WERI-Rb-1 (cell line): ENCODE measurements around the gene IL5.

Source experiments
- DNase-seq: peaks from one replicate; pipeline ENCODE4 v3.0.0-alpha.2; 2020
- H3K27ac ChIP-seq: fragments of 250-450 bp; sonication (Bioruptor Pico); 2 replicates; pipeline ENCODE4 v1.5.1; 2020; ENCODE audit warnings: mild to moderate bottlenecking, moderate library complexity
- H3K27me3 ChIP-seq: fragments of 250-450 bp; sonication (Bioruptor Pico); 2 replicates; pipeline ENCODE4 v1.5.1; 2021; ENCODE audit warnings: mild to moderate bottlenecking, low read depth, moderate library complexity; ENCODE audit not compliant: insufficient read depth, severe bottlenecking
- H3K36me3 ChIP-seq: fragments of 250-450 bp; sonication (Bioruptor Pico); 2 replicates; pipeline ENCODE4 v1.5.1; 2020; ENCODE audit warnings: mild to moderate bottlenecking, moderate library complexity
- H3K4me3 ChIP-seq: 2 replicates; pipeline ENCODE4 v1.5.1; 2011; ENCODE audit warnings: low read depth, mild to moderate bottlenecking, control low read depth, low read length
- H3K9me3 ChIP-seq: fragments of 250-450 bp; sonication (Bioruptor Pico); 2 replicates; pipeline ENCODE4 v1.5.1; 2021; ENCODE audit warnings: mild to moderate bottlenecking, moderate library complexity; ENCODE audit not compliant: severe bottlenecking
- CTCF ChIP-seq: IDR thresholded peaks from 2 replicates; pipeline ENCODE4 v1.5.1; 2011; ENCODE audit warnings: low read depth, mild to moderate bottlenecking, control low read depth, inconsistent platforms, low read length

The IL5 gene

DNA sequence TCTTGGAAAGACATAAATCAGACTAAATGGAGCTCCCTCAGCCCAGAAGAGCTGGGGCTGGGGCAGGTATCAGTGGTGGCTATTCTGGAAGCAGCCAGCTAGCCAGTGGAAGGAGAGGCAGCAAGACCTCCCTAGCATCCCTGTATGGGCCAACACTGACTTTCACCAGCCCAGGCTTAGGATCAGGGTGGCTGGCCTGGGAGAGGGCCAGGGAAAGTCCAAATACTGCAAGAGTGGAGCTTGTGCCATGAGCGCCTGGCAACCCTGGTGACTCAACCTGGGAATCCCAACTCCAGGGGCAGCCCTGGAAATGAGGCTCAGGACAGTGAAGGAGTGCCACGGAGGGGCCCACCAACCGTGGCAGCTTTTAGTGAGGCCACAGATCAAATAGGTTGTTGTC lies 45.2 kb downstream of the IL5 start:
- no peak for DNase-seq
- Histone ChIP-seq H3K9me3 (no peaks in the 10 kb centered on the region), H3K27ac (no peak overlapping the region), H3K27me3 (no peaks in the 10 kb centered on the region), H3K36me3 (no peaks in the 10 kb centered on the region), H3K4me3 (no peak overlapping the region)
- no peak for TF ChIP-seq CTCF

DNA sequence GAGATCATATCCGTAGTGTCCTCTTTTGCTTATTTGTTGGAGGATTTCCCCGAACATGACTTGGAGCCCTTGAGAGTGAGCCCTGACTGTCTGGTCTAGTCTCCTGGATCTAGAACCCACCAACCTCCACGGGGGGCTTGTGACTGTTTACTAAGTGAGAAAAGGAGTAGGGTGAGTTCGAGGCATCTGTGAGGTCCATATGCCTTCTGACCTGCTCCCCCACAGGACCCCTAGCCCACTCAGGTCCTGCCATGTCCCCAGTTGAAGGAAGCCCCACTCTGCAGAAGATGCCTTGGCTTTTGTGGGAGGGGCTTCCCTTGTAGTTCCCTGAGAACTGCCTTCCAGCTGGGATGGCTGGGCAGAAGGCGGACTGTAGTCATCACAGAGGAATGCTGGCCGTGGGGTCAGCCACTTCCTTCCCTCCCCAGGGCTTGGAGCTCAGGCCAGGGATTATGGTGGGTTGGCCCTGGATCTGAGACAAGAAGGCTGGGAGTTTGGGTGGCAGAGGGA lies 45.8 kb downstream of the IL5 start:
- H3K4me3 ChIP-seq: no peak overlapping the region
- DNase-seq: no peak
- H3K9me3 ChIP-seq: no peaks in the 10 kb centered on the region
- H3K36me3 ChIP-seq: no peaks in the 10 kb centered on the region
- TF ChIP-seq CTCF: no peak
- no peaks in the 10 kb centered on the region for H3K27me3 ChIP-seq
- no peak overlapping the region for H3K27ac ChIP-seq

DNA sequence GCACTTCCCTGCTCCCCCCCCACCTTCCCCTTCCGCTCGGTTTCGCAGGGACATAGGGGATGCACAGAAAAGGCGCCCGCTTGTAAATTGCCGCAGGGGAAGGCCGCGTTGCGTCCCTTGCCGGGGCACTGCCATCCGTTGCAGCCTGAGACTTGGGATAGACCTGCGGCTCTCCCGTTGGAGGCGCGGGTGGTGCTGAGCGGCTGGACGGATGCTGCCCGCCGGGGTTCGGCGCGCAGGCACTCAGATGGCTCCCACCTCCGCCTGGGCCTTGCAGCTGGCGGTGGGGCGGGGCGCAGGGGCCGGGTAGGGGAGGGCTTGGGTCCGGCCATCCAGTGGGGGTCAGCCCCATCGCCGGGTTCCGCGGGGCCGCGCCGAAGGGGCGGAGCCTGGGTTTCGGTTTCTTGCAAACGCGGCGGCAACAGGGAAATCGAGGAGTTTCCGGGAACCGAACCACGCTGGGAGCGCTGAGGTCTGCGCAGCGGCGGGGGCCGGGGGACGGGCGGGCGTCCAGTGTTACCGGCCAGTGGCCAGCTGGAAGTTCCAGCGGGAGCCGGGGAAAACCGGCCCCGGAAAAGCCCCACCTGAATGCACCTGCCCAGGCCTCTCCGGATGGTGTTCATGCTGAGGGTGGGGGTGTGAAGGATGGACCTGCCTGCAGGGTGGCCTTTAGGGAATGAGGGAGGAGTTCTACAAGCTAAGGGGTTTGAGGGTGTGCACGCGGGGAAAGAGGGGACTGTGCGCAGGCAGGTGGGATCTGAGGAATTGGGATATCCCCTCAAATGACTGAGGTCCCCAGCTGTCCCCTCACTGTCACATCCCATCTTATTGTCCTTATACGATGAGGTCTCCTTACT lies 46.5 kb downstream of the IL5 start:
- H3K9me3 ChIP-seq: no peaks in the 10 kb centered on the region
- TF ChIP-seq CTCF: no peak
- H3K27ac ChIP-seq: no peak overlapping the region
- H3K27me3 ChIP-seq: no peaks in the 10 kb centered on the region
- H3K36me3 ChIP-seq: no peaks in the 10 kb centered on the region
- H3K4me3 ChIP-seq: no peak overlapping the region
- no peak for DNase-seq

DNA sequence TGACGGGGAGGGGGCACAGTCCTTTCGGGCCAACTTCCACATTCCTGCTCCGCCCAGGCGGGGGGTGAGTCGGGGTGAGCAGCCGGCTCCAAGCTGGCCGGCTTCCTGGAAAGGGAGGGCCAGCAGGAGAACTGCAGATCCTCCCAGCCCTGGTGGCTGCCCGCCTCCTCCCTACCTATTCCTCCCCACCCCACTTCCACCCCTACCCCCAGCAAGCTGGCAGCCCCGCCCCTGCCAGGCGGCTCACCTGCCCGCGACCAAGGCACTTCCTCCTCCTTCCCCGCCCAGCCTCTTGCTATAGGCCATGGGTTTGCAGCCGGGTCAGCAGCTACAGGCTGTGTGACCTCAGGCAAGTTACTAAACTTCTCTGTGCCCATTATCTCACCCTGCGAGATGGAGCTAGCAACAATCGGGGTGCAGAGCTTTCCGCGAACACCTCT lies 47.1 kb downstream of the IL5 start:
- Histone ChIP-seq H3K27ac (peak overlapping the region; percentile 71), H3K4me3 (peak overlapping the region; percentile 57), H3K9me3 (no peaks in the 10 kb centered on the region), H3K27me3 (no peaks in the 10 kb centered on the region), H3K36me3 (no peaks in the 10 kb centered on the region)
- peak; percentile 80 for DNase-seq
- no peak for TF ChIP-seq CTCF

DNA sequence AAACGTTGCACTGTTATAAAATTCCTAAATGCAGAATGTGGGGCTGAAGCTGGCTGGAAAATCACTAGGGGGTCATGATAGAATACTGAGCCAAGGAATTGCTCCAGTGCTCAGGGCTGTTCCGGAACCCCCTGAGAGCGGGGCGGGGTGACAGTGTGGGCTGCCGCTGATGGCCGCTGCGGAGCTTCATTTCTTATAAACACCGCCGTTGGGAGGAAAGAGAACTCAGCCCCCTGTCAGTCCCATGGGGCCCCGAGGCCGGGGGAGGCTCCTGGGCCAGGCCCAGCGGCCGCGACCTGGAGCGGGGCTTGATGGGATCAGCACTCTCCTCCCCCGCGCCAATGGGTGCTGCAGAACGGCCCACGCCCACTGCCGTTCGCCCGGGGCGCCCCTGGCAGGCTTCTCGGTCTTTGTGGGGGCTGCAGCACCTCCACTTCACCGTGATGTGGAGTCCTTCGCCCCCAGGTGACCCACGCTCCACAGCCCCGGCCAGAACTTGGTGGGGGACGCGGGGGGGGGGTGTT lies 47.6 kb downstream of the IL5 start:
- H3K27ac ChIP-seq: peak overlapping the region; percentile 71
- H3K27me3 ChIP-seq: no peaks in the 10 kb centered on the region
- no peaks in the 10 kb centered on the region for H3K36me3 ChIP-seq
- DNase-seq: peak; percentile 87
- peak overlapping the region; percentile 57 for H3K4me3 ChIP-seq
- TF ChIP-seq CTCF: no peak
- H3K9me3 ChIP-seq: no peaks in the 10 kb centered on the region
